ENCODE measurements around the gene SRP19. TPM values are rescaled to one million over a fixed set of nuclear protein-coding genes. Genes with fewer than 3 reads are reported as not detected.
A peak's percentile ranks its signal among the peaks of the same experiment; 100 is the strongest.

The SRP19 gene
- polyA plus RNA-seq, 3 donors = 18.6 to 87.4 (median 71.9) TPM

DNA sequence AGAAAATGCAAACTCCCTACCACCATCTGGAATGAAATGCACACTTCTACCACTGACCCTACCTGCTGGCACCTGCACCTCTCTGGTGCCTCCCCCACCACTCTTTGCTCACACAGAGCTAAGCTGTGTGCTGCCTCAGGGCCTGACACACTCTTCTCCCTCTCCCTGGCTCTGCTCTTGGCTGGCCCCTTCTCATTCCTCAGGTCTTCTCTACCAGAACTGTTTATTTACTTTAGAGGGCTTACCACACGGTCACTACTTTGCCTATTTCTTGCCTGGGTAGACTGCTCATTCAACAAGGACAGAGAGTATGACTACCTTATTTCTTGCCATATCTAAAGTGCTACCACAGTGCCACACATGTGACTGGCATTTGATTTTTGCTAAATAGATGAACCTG lies 57.6 kb downstream of the SRP19 start:
- Histone ChIP-seq H3K27me3 (ENCODE audit: control insufficient read depth in 2 of 2, insufficient read depth in 2 of 2, low read length in 2 of 2) (no peaks in the 10 kb centered on the region), H3K4me3 (replicated peaks in 1 of 3; ENCODE audit: low read depth in 2 of 3, low read length in 3 of 3) (no peak overlapping the region), H4K20me1 (ENCODE audit: insufficient read depth, low read length) (peaks cover 75% of the 10 kb centered on the region), H3K4me1 (ENCODE audit: control insufficient read depth in 1 of 2, insufficient read depth in 2 of 2, low read length in 2 of 2) (peaks cover 54 to 78% of the 10 kb centered on the region in 2 donors), H2AFZ (ENCODE audit: insufficient read depth, low read depth, low read length, poor library complexity, severe bottlenecking) (no peak overlapping the region), H3K79me2 (ENCODE audit: insufficient read depth, low read length) (peaks cover 78% of the 10 kb centered on the region), H3K9me3 (replicated peaks in 1 of 2; ENCODE audit: control insufficient read depth in 1 of 2, insufficient read depth in 1 of 2, low read length in 2 of 2) (no peaks in the 10 kb centered on the region), H3K27ac (ENCODE audit: low read depth in 1 of 2, low read length in 2 of 2) (peak overlapping the region in 1 of 2 donors; percentile 52), H3K36me3 (replicated peaks in 1 of 2; ENCODE audit: control insufficient read depth in 1 of 2, insufficient read depth in 2 of 2, low read length in 2 of 2) (peaks cover 37 to 60% of the 10 kb centered on the region in 2 donors), H3K9ac (ENCODE audit: insufficient read depth, low read length, poor library complexity, severe bottlenecking) (no peak overlapping the region), H3K4me2 (replicated peaks; ENCODE audit: extremely low read depth, low read length, poor library complexity, severe bottlenecking) (no peak overlapping the region)
- H3K9me3 Mint-ChIP-seq = peaks cover 0 to 6% (median 0%) of the 10 kb centered on the region in 7 donors
- TF ChIP-seq, protein P1, sequence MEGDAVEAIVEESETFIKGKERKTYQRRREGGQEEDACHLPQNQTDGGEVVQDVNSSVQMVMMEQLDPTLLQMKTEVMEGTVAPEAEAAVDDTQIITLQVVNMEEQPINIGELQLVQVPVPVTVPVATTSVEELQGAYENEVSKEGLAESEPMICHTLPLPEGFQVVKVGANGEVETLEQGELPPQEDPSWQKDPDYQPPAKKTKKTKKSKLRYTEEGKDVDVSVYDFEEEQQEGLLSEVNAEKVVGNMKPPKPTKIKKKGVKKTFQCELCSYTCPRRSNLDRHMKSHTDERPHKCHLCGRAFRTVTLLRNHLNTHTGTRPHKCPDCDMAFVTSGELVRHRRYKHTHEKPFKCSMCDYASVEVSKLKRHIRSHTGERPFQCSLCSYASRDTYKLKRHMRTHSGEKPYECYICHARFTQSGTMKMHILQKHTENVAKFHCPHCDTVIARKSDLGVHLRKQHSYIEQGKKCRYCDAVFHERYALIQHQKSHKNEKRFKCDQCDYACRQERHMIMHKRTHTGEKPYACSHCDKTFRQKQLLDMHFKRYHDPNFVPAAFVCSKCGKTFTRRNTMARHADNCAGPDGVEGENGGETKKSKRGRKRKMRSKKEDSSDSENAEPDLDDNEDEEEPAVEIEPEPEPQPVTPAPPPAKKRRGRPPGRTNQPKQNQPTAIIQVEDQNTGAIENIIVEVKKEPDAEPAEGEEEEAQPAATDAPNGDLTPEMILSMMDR (IDR thresholded peaks at IDR 0.05) = no peak
- H3K4me3 Mint-ChIP-seq = no peak overlapping the region
- peaks cover 72% of the 10 kb centered on the region for H3K4me1 Mint-ChIP-seq
- H3K36me3 Mint-ChIP-seq = peaks cover 52 to 57% of the 10 kb centered on the region in 2 donors
- intact Hi-C loops (cut with micrococcal nuclease) = no loop called here
- no peak for DNase-seq
- 100% methylated on average over 1 of the region's 1 CpG for WGBS (ENCODE audit: insufficient coverage)
- H3K27me3 Mint-ChIP-seq (ENCODE audit: low read depth in 3 of 3) = peaks cover 0 to 4% (median 0%) of the 10 kb centered on the region in 3 donors
- peak overlapping the region in 4 of 7 donors; percentile 16 to 84 (median 30) for H3K27ac Mint-ChIP-seq

Other genes with a start within 250 kb of the SRP19 start
- 10 to 100 TPM in 1 of 3 donors, 1 to 10 TPM in 2; 6.5 to 13.6 (median 9.0) TPM for gene APC, start 123.4 kb upstream of the SRP19 start, polyA plus RNA-seq
- 100 to 1,000 TPM in 2 of 3 donors, 10 to 100 TPM in 1; 83.6 to 200 (median 193) TPM for gene REEP5, start 60.9 kb downstream of the SRP19 start, polyA plus RNA-seq
- gene DCP2, start 115.5 kb downstream of the SRP19 start, polyA plus RNA-seq = 10 to 100 TPM; 24.0 to 62.2 (median 58.9) TPM

All from CD14-positive monocyte (primary cell).